ENCODE measurements around the gene DGKQ. TPM values are rescaled to one million over a fixed set of nuclear protein-coding genes. Genes with fewer than 3 reads are reported as not detected.

DGKQ gene
- total RNA-seq, 1 experiment from 2014 or later: 12.4 TPM

DNA sequence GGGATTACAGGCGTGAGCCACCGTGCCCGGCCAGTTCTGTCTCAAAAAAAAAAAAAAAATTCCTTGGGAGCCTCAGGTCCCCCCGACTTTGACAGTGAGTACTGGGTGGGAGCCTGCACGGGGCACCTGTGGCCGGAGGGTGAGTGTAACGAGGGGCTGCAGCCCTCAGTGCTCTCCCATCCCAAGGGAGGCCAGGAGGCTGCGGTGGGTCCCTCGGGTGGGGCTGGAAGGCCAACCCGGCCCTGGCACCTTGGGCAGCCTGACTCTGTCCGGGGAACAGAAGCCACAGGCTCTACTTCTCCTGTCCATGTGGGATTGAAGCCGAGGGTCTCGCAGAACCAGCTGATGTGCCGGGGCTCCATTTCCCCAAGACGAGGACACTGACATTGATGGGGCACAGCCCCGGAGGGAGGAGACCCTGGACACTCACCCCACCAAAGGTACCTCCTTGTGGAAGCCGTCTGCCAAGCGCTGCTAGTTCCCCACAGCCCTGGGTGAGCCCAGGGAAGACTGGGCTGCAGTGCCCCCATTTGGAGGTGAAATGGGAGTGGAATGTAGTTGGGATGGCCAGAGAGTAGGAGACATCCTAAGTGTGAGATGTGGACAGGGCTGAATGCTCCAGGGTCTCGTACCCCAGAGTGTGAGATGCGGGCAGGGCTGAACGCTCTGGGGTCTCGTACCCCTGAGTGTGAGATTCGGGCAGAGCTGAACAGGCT lies 22.1 kb upstream of the DGKQ start:
- Histone ChIP-seq H3K4ac (ENCODE audit: low read depth, low read length) (no peak overlapping the region), H4K5ac (ENCODE audit: insufficient read length, low read depth, low read length) (no peak overlapping the region), H3K27ac (ENCODE audit: insufficient read length, low read depth, low read length) (no peak overlapping the region), H2BK12ac (ENCODE audit: insufficient read length, low read depth, low read length) (no peak overlapping the region), H2BK120ac (ENCODE audit: low read depth, low read length, poor library complexity, severe bottlenecking) (no peak overlapping the region), H4K91ac (ENCODE audit: insufficient read length, low read depth, low read length) (no peak overlapping the region), H3K27me3 (ENCODE audit: insufficient read depth, low read length) (peaks cover 20% of the 10 kb centered on the region; the same call in 1 of the 2 replicates), H2BK5ac (ENCODE audit: insufficient read length, low read length) (no peak overlapping the region), H3K79me2 (ENCODE audit: insufficient read depth, low read length) (no peaks in the 10 kb centered on the region), H3K14ac (ENCODE audit: insufficient read depth, low read length) (no peak overlapping the region; the same call in 1 of the 2 replicates), H3K4me1 (ENCODE audit: insufficient read depth, low read length) (no peaks in the 10 kb centered on the region), H4K8ac (replicated peaks; ENCODE audit: insufficient read length, low read depth, low read length) (no peak overlapping the region), H2AFZ (ENCODE audit: low read length) (no peak overlapping the region), H3K4me2 (ENCODE audit: insufficient read depth, insufficient read length, low read length) (no peak overlapping the region), H4K20me1 (ENCODE audit: control insufficient read depth, insufficient read depth, insufficient read length) (no peaks in the 10 kb centered on the region), H2BK20ac (ENCODE audit: low read depth, low read length, poor library complexity, severe bottlenecking) (no peak overlapping the region), H2BK15ac (ENCODE audit: low read depth, low read length) (no peak overlapping the region), H3T11ph (ENCODE audit: low read length) (no peak overlapping the region), H3K9ac (ENCODE audit: extremely low read depth, insufficient read length, low read length) (no peak overlapping the region), H3K23ac (ENCODE audit: insufficient read length, low read depth, low read length) (no peak overlapping the region), H3K56ac (ENCODE audit: insufficient read length, low read depth, low read length) (no peak overlapping the region), H3K79me1 (ENCODE audit: insufficient read depth, low read depth, low read length, poor library complexity, severe bottlenecking) (no peaks in the 10 kb centered on the region), H3K18ac (ENCODE audit: insufficient read length, low read depth, low read length) (no peak overlapping the region), H3K23me2 (ENCODE audit: insufficient read length, low read depth, low read length, poor library complexity, severe bottlenecking) (peaks cover 3% of the 10 kb centered on the region), H2AK5ac (ENCODE audit: insufficient read length, low read length) (no peak overlapping the region), H3K9me3 (ENCODE audit: control insufficient read depth, low read depth, low read length) (no peaks in the 10 kb centered on the region)
- no peaks in the 10 kb centered on the region for H3K36me3 Mint-ChIP-seq (ENCODE audit: insufficient read depth in 1 of 3, low read depth in 3 of 3)
- no peak for DNase-seq
- TF ChIP-seq, protein P1, sequence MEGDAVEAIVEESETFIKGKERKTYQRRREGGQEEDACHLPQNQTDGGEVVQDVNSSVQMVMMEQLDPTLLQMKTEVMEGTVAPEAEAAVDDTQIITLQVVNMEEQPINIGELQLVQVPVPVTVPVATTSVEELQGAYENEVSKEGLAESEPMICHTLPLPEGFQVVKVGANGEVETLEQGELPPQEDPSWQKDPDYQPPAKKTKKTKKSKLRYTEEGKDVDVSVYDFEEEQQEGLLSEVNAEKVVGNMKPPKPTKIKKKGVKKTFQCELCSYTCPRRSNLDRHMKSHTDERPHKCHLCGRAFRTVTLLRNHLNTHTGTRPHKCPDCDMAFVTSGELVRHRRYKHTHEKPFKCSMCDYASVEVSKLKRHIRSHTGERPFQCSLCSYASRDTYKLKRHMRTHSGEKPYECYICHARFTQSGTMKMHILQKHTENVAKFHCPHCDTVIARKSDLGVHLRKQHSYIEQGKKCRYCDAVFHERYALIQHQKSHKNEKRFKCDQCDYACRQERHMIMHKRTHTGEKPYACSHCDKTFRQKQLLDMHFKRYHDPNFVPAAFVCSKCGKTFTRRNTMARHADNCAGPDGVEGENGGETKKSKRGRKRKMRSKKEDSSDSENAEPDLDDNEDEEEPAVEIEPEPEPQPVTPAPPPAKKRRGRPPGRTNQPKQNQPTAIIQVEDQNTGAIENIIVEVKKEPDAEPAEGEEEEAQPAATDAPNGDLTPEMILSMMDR (conservative IDR thresholded peaks at IDR 0.05): 0 out of 3 replicates have a peak, but pooled peaks have one; percentile 26
- peaks cover 0 to 2% of the 10 kb centered on the region in 2 experiments; a peak in 1 of 5 replicates for H3K9me3 Mint-ChIP-seq
- 0 out of 7 replicates have a peak overlapping the region, but pooled peaks of 1 of the 3 experiments have one; percentile 23 for H3K27ac Mint-ChIP-seq
- no peak overlapping the region; a peak in 1 of 5 replicates for H3K4me3 Mint-ChIP-seq
- H3K4me1 Mint-ChIP-seq: 0 out of 4 replicates have a peak, but pooled peaks cover 0 to 2% of the 10 kb centered on the region in 2 experiments
- H3K27me3 Mint-ChIP-seq (ENCODE audit: low read depth): peaks cover 50% of the 10 kb centered on the region
- no CpG with 5 or more reads among the region's 23 CpGs for WGBS (ENCODE audit: extremely low coverage, insufficient read length, low lambda C conversion rate)

All from H9 (cell line).